K562 (cell line): ENCODE data around the gene RHPN2. TPM values are rescaled to one million over a fixed set of nuclear protein-coding genes. Genes with fewer than 3 reads are reported as not detected.

Experiments
- CXXC5 ChIP-seq: fragments of 250-450 bp; sonication (Bioruptor Pico); IDR thresholded peaks from 2 replicates; pipeline ENCODE4 v1.8.0; 2022; ENCODE audit warnings: inconsistent platforms, mild to moderate bottlenecking, moderate library complexity
- E2F3 ChIP-seq: fragments of 250-450 bp; sonication (Bioruptor Pico); IDR thresholded peaks from 2 replicates; pipeline ENCODE4 v1.4.0; 2020; ENCODE audit warnings: mild to moderate bottlenecking
- ELF4 ChIP-seq: fragments of 450-650 bp; formaldehyde crosslinking; IDR thresholded peaks from 2 replicates; pipeline ENCODE4 v1.4.0; 2022; ENCODE audit warnings: missing genetic modification characterization
- ETV1 ChIP-seq: fragments of 450-650 bp; conservative IDR thresholded peaks from 2 replicates; pipeline ENCODE4 v1.6.1; 2016; ENCODE audit warnings: missing genetic modification characterization, control low read depth, low read depth, missing compliant biosample characterization
- ETV6 ChIP-seq, 3 experiments: fragments of 150-350 bp in 1 of 3; sonication (generic) in 1 of 3; formaldehyde crosslinking in 1 of 3; IDR thresholded peaks; 2 replicates each; pipeline versions ENCODE4 v1.6.1 to v1.8.0; 2014 to 2022; ENCODE audit warnings: borderline replicate concordance in 2 of 3, low read depth in 2 of 3, antibody characterized with exemption in 1 of 3, low read length in 1 of 3, mild to moderate bottlenecking in 1 of 3, missing genetic modification reagents in 1 of 3
- GTF2E2 ChIP-seq: fragments of 200-800 bp; sonication (Bioruptor generic); IDR thresholded peaks from 2 replicates; pipeline ENCODE4 v1.6.1; 2016; ENCODE audit warnings: missing genetic modification characterization, missing compliant biosample characterization
- MAFF ChIP-seq: IDR thresholded peaks from 2 replicates; pipeline ENCODE4 v1.6.1; 2012; ENCODE audit warnings: low read length, improper control_type of control experiment
- MXI1 ChIP-seq: IDR thresholded peaks from 2 replicates; pipeline ENCODE4 v1.6.1; 2011; ENCODE audit warnings: low read depth, mild to moderate bottlenecking, improper control_type of control experiment, low read length
- POLR2H ChIP-seq: IDR thresholded peaks from 2 replicates; pipeline ENCODE4 v1.6.1; 2016; ENCODE audit warnings: missing genetic modification characterization, low read depth, mild to moderate bottlenecking, control low read depth, missing compliant biosample characterization, moderate library complexity
- POLR3A ChIP-seq: IDR thresholded peaks from 2 replicates; pipeline ENCODE4 v1.6.1; 2011; ENCODE audit warnings: borderline replicate concordance, mild to moderate bottlenecking, moderate library complexity; ENCODE audit not compliant: insufficient read length, insufficient read depth; ENCODE audit errors: extremely low read depth
- PURB ChIP-seq: sonication (generic); formaldehyde crosslinking; IDR thresholded peaks from 2 replicates; pipeline ENCODE4 v1.9.0; 2021; ENCODE audit warnings: low read depth, mild to moderate bottlenecking, missing genetic modification reagents
- TAF7 ChIP-seq: fragments of 450-650 bp; IDR thresholded peaks from 2 replicates; pipeline ENCODE4 v1.6.1; 2016; ENCODE audit warnings: missing genetic modification characterization, missing compliant biosample characterization
- TBP ChIP-seq: optimal IDR thresholded peaks from 2 replicates; pipeline ENCODE3; 2011; ENCODE audit warnings: low read depth, low read length, improper control_type of control experiment
- TCF3 ChIP-seq: sonication (generic); formaldehyde crosslinking; IDR thresholded peaks from 2 replicates; pipeline ENCODE4 v1.4.0; 2020; ENCODE audit warnings: mild to moderate bottlenecking, missing genetic modification reagents
- TEAD1 ChIP-seq, 2 experiments: fragments of 450-650 bp in 1 of 2; sonication (generic) in 1 of 2; formaldehyde crosslinking; IDR thresholded peaks; 2 replicates each; pipeline versions ENCODE4 v1.4.0 to v1.8.0; 2020 to 2022; ENCODE audit warnings: mild to moderate bottlenecking in 2 of 2, missing genetic modification reagents in 1 of 2
- ZBTB8A ChIP-seq: fragments of 450-650 bp; IDR thresholded peaks from 2 replicates; pipeline ENCODE4 v1.6.1; 2018; ENCODE audit warnings: mild to moderate bottlenecking, moderate library complexity; ENCODE audit not compliant: partially characterized antibody
- ZKSCAN8 ChIP-seq: fragments of 200-800 bp; sonication (Bioruptor generic); IDR thresholded peaks from 2 replicates; pipeline ENCODE4 v1.6.1; 2016; ENCODE audit warnings: missing genetic modification characterization, missing compliant biosample characterization
- ZNF609 ChIP-seq: sonication (generic); formaldehyde crosslinking; IDR thresholded peaks from 2 replicates; pipeline ENCODE4 v1.8.1; 2023; ENCODE audit warnings: missing genetic modification reagents, mild to moderate bottlenecking, borderline replicate concordance
- ZNF668 ChIP-seq: fragments of 250-450 bp; sonication (Bioruptor Pico); IDR thresholded peaks from 2 replicates; pipeline ENCODE4 v1.8.0; 2022; ENCODE audit warnings: mild to moderate bottlenecking, inconsistent platforms
- ZNF699 ChIP-seq: fragments of 250-450 bp; sonication (Bioruptor Pico); IDR thresholded peaks from 2 replicates; pipeline ENCODE4 v1.8.0; 2021; ENCODE audit warnings: mild to moderate bottlenecking, moderate library complexity; ENCODE audit not compliant: insufficient replicate concordance
- polyA plus RNA-seq, 8 experiments: library from polyadenylated mRNA; depleted of rRNA in 4 of 8; stranded (reverse) in 5 of 8; unstranded in 3 of 8; fragments of >200 nt; fragmentation: Nextera tagmentation in 2 of 8; fragmentation: Illumina TruSeq in 1 of 8; extraction: Ambion mirVana in 2 of 8; extraction: Trizol in 1 of 8; gene quantifications; 2 replicates each; pipeline versions ENCODE4 v1.2.1 to v1.2.3, GENCODE V29; 2011 to 2014; ENCODE audit warnings: inconsistent platforms in 1 of 8, missing spikeins in 1 of 8
- total RNA-seq, 7 experiments: library from RNA; depleted of rRNA in 6 of 7; stranded (reverse); fragments of >200 nt in 6 of 7; fragmentation: Illumina TruSeq in 2 of 7; extraction: Trizol in 2 of 7; gene quantifications; 2 replicates each; pipeline versions ENCODE4 v1.2.1 to v1.2.3, GENCODE V29; 2011 to 2021; ENCODE audit warnings: low replicate concordance in 1 of 7
- TF ChIP-seq, protein P1 (sequence below): sonication (generic); formaldehyde crosslinking; IDR thresholded peaks from 2 replicates; pipeline ENCODE4 v1.8.0; 2022; ENCODE audit warnings: missing genetic modification reagents, mild to moderate bottlenecking, moderate library complexity, borderline replicate concordance

RHPN2 gene
- total and polyA plus RNA-seq, 9 of the 15 experiments (the other 6 are each of a cell fraction or from before 2014, with no cell fraction given): 0.63 to 9.9 (median 3.2) TPM

DNA sequence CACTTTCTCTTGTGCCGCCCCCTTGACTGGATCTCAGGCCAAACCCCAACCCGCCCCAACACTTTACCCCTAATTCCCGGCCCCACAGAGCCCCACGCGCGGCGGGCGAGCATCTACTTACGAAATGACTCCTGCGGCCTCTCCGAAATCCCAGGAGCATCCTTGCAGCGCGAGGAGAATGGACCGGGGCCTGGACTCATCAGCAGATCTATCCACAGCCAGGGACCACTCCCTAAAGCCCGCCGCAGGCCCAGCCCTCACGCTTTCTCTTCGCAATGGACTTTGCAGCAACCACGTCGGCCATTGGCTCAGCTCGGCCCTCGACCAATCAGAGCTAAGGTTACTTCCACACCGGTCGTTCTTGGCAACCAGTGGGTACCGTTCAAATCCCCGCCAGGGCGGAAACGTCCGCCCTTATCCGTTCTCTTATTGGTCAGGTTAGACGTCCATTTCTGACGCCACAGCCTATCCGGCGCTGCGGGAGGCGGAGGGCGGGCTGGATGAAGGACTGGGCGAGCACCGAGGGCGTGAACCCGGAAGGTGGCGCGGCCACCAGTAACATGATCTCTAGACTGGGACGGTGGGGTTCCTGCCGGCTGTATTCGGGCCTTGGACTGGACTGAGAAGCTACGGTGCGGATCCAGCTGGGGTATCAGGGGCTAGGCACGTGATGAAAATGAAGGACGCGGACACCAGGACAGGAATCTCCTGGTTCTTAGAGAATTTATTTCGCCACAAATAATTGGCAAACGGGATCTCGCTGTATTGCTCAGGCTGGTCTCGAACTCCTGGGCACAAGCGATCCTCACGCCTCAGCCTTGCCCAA is 92.8 kb downstream of the RHPN2 start, which contains the start of the genes CEP89 and FAAP24 (continued):
- TF ChIP-seq ZNF609 (CRISPR knock-in tag): no peak
- TF ChIP-seq, protein P1, sequence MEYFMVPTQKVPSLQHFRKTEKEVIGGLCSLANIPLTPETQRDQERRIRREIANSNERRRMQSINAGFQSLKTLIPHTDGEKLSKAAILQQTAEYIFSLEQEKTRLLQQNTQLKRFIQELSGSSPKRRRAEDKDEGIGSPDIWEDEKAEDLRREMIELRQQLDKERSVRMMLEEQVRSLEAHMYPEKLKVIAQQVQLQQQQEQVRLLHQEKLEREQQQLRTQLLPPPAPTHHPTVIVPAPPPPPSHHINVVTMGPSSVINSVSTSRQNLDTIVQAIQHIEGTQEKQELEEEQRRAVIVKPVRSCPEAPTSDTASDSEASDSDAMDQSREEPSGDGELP (CRISPR knock-in tag): peak; percentile 87; the same call in 1 of the 2 replicates
- TF ChIP-seq GTF2E2: peak; percentile 36; the same call in 1 of the 2 replicates
- TF ChIP-seq MAFF: no peak
- TF ChIP-seq ETV6 (IDR thresholded peaks at IDR 0.05; ENCODE audit: borderline replicate concordance in 1 of 2, low read depth in 2 of 2, low read length in 1 of 2): no peak
- no peak for TF ChIP-seq ETV6 (CRISPR knock-in tag; IDR thresholded peaks at IDR 0.05; ENCODE audit: borderline replicate concordance)
- peak; percentile 91 for TF ChIP-seq CXXC5
- no peak for TF ChIP-seq ZNF699
- peak; percentile 68; the same call in 1 of the 2 replicates for TF ChIP-seq ELF4
- TF ChIP-seq TBP: peak; percentile 72
- no peak for TF ChIP-seq POLR3A
- peak; percentile 73; the same call in 1 of the 2 replicates for TF ChIP-seq TAF7 (tag)
- no peak for TF ChIP-seq ZKSCAN8 (CRISPR knock-in tag)
- peak; percentile 3; the same call in 1 of the 2 replicates for TF ChIP-seq E2F3 (CRISPR knock-in tag)
- TF ChIP-seq POLR2H: peak; percentile 60; the same call in 1 of the 2 replicates
- no peak for TF ChIP-seq ZBTB8A
- peak; percentile 22; the same call in 1 of the 2 replicates for TF ChIP-seq ETV1
- no peak for TF ChIP-seq TCF3 (CRISPR knock-in tag)
- TF ChIP-seq ZNF668: no peak
- TF ChIP-seq PURB (CRISPR knock-in tag): no peak
- TF ChIP-seq MXI1: peak; percentile 91; the same call in 1 of the 2 replicates
- TF ChIP-seq TEAD1 (CRISPR knock-in tag; IDR thresholded peaks at IDR 0.05): 0 out of 4 replicates have a peak, but pooled peaks of 1 of the 2 experiments have one; percentile 20
